Liver (tissue), 9 donors: ENCODE measurements around the gene ADAMTS2. TPM values are rescaled to one million over a fixed set of nuclear protein-coding genes. Genes with fewer than 3 reads are reported as not detected.

ENCODE experiments used
- DNase-seq: peaks from one replicate; pipeline ENCODE4 v3.0.0-alpha.2; 2017; ENCODE audit warnings: low spot score
- H3K27ac ChIP-seq, 2 donors: one replicate each; pipeline ENCODE4 v1.7.0; 2013; ENCODE audit warnings: inconsistent platforms in 2 of 2, low read length in 2 of 2, control low read depth in 1 of 2, low read depth in 1 of 2, mild to moderate bottlenecking in 1 of 2
- H3K27me3 ChIP-seq, 4 donors: one replicate each; pipeline versions ENCODE4 v1.6.1 to v1.7.0; 2013; ENCODE audit warnings: low read length in 3 of 4, inconsistent platforms in 1 of 4, mild to moderate bottlenecking in 1 of 4, moderate library complexity in 1 of 4; ENCODE audit not compliant: control insufficient read depth in 4 of 4, insufficient read depth in 4 of 4
- H3K36me3 ChIP-seq, 4 donors: one replicate each; pipeline versions ENCODE4 v1.6.1 to v1.7.0; 2013; ENCODE audit warnings: low read length in 3 of 4, mild to moderate bottlenecking in 3 of 4, low read depth in 1 of 4, moderate library complexity in 1 of 4; ENCODE audit not compliant: control insufficient read depth in 4 of 4, insufficient read depth in 3 of 4
- H3K4me1 ChIP-seq, 4 donors: one replicate each; pipeline versions ENCODE4 v1.6.1 to v1.7.0; 2013; ENCODE audit warnings: low read length in 3 of 4, mild to moderate bottlenecking in 3 of 4, moderate library complexity in 1 of 4; ENCODE audit not compliant: control insufficient read depth in 4 of 4, insufficient read depth in 4 of 4
- H3K4me3 ChIP-seq, 3 donors: one replicate each; pipeline versions ENCODE4 v1.6.1 to v1.7.0; 2013; ENCODE audit warnings: low read length in 3 of 3, control low read depth in 1 of 3, low read depth in 1 of 3, mild to moderate bottlenecking in 1 of 3
- H3K9ac ChIP-seq, 2 donors: one replicate each; pipeline ENCODE4 v1.7.0; 2013; ENCODE audit warnings: low read length in 2 of 2, mild to moderate bottlenecking in 2 of 2, moderate library complexity in 2 of 2, control low read depth in 1 of 2, low read depth in 1 of 2
- H3K9me3 ChIP-seq, 4 donors: one replicate each; pipeline versions ENCODE4 v1.6.1 to v1.7.0; 2013; ENCODE audit warnings: low read length in 3 of 4; ENCODE audit not compliant: control insufficient read depth in 4 of 4
- FOXA2 ChIP-seq: IDR thresholded peaks from 2 replicates; pipeline ENCODE4 v1.6.1; 2016; ENCODE audit warnings: antibody characterized with exemption
- GABPA ChIP-seq, 2 donors: IDR thresholded peaks in 1 of 2; conservative IDR thresholded peaks in 1 of 2; 2 replicates each; pipeline ENCODE4 v1.6.1; 2016; ENCODE audit warnings: antibody characterized with exemption in 2 of 2, mild to moderate bottlenecking in 1 of 2, moderate library complexity in 1 of 2
- HNF4G ChIP-seq: IDR thresholded peaks from 2 replicates; pipeline ENCODE4 v1.6.1; 2016; ENCODE audit warnings: antibody characterized with exemption
- JUND ChIP-seq, 2 donors: IDR thresholded peaks; 2 replicates each; pipeline ENCODE4 v1.6.1; 2016; ENCODE audit warnings: antibody characterized with exemption in 2 of 2
- MAX ChIP-seq: IDR thresholded peaks from 2 replicates; pipeline ENCODE4 v1.6.1; 2016; ENCODE audit warnings: antibody characterized with exemption
- RAD21 ChIP-seq, 2 donors: IDR thresholded peaks; 2 replicates each; pipeline ENCODE4 v1.6.1; 2016; ENCODE audit warnings: antibody characterized with exemption in 2 of 2, mild to moderate bottlenecking in 2 of 2
- REST ChIP-seq: IDR thresholded peaks from 2 replicates; pipeline ENCODE4 v1.6.1; 2016; ENCODE audit warnings: antibody characterized with exemption, mild to moderate bottlenecking
- RXRA ChIP-seq, 2 donors: IDR thresholded peaks; 2 replicates each; pipeline ENCODE4 v1.6.1; 2017 to 2018; ENCODE audit warnings: antibody characterized with exemption in 2 of 2, mild to moderate bottlenecking in 1 of 2
- SP1 ChIP-seq: IDR thresholded peaks from 2 replicates; pipeline ENCODE4 v1.6.1; 2018; ENCODE audit warnings: antibody characterized with exemption, mild to moderate bottlenecking
- TAF1 ChIP-seq: conservative IDR thresholded peaks from 2 replicates; pipeline ENCODE4 v1.6.1; 2016; ENCODE audit warnings: antibody characterized with exemption, mild to moderate bottlenecking
- YY1 ChIP-seq: IDR thresholded peaks from 2 replicates; pipeline ENCODE4 v1.6.1; 2016; ENCODE audit warnings: antibody characterized with exemption, mild to moderate bottlenecking
- ZBTB33 ChIP-seq: IDR thresholded peaks from 2 replicates; pipeline ENCODE4 v1.6.1; 2016; ENCODE audit warnings: antibody characterized with exemption
- WGBS: extraction: QIAGEN DNeasy Blood & Tissue Kit; methylation state at CpG from one replicate; pipeline ENCODE4 v1.1.7; 2013; 5-methylcytosine and 5-hydroxymethylcytosine counted together
- polyA plus RNA-seq, 2 donors: library from polyadenylated mRNA; stranded (reverse) in 1 of 2; unstranded in 1 of 2; fragments of 200-250 nt in 1 of 2; fragments of >200 nt in 1 of 2; fragmentation: Nextera tagmentation in 1 of 2; extraction: Ambion mirVana in 1 of 2; gene quantifications; one replicate each; pipeline versions ENCODE4 v1.2.1 to v1.2.3, GENCODE V29; 2013 to 2015
- total RNA-seq, 2 donors: library from RNA; depleted of rRNA; stranded (reverse); fragments of >200 nt; gene quantifications; one replicate each; pipeline ENCODE4 v1.2.3, GENCODE V29; 2014
- TF ChIP-seq, protein P1 (sequence below): fragments of 150-350 bp; IDR thresholded peaks from 2 replicates; pipeline ENCODE4 v1.5.1; 2017; ENCODE audit warnings: improper control_type of control experiment, low read depth, low read length; ENCODE audit not compliant: missing input control
- TF ChIP-seq, protein P2 (sequence below): IDR thresholded peaks from 2 replicates; pipeline ENCODE4 v1.6.1; 2016; ENCODE audit warnings: antibody characterized with exemption
- donor health status: healthy.
- donor health status: healthy.
- donor health status: healthy.
- donor health status: healthy.
- donor health status: healthy.

Gene ADAMTS2
- total and polyA plus RNA-seq, 4 donors = 2.7 to 24.3 (median 12.0) TPM

- H3K36me3 ChIP-seq = no peaks in the 10 kb centered on the region
- H3K4me1 ChIP-seq = no peaks in the 10 kb centered on the region
- H3K4me3 ChIP-seq = no peak overlapping the region
- H3K27me3 ChIP-seq = peaks cover 0 to 4% (median 0%) of the 10 kb centered on the region in 4 donors
- no peak overlapping the region for H3K27ac ChIP-seq
- WGBS = 87% methylated on average over 18 of the region's 18 CpGs
- H3K9ac ChIP-seq = no peak overlapping the region
- no peaks in the 10 kb centered on the region for H3K9me3 ChIP-seq
- no peak for TF ChIP-seq ZBTB33
- DNase-seq = no peak
Measured at GRCh38 chr5:179381691-179382090, 36.4 kb upstream of the ADAMTS2 start.

DNA sequence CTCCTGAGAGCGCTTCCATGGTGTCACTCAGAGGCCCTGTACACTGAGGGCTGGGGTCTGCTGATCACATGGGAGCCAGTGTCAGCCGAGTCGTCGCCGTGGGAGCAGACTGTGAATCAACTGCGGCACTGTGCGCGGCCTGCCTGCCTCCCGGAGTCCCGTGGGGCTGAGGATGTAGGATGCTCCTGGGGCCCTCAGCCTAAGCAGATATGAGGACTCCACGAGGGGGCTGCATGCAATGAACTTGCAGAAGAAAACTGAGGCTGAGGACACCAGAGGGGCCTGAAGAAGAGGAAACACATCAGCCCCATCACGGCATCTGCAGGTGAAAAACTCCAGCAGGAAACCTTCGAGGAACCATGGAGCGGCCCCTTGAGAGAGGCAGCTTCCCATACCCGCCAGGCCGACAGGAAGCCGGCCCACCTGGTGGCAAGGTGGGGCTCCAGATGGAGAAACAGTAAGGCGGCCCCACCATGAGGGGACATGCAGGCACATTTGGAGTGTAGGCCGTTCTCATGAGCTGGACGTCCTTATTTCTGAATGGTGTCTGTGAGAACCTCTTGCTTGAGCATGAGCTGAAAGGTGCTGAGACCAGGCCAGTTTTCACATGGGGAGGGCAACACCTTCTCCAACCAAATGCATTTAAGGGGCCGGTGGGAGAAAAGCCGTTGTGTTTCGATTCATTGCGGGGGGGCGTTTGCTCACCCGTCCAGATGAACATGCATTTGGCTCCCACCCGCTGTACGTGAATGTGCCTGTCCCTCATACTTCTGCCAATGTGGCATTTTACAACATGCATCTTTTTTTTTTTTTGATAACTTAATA is 35.2 kb upstream of the ADAMTS2 start:
- peak; percentile 22 for DNase-seq

More for the DNA sequence above, 35.2 kb upstream of the ADAMTS2 start:
- H3K36me3 ChIP-seq = no peaks in the 10 kb centered on the region
- H3K27ac ChIP-seq = no peak overlapping the region
- H3K4me1 ChIP-seq = no peaks in the 10 kb centered on the region
- H3K27me3 ChIP-seq = no peaks in the 10 kb centered on the region
- TF ChIP-seq JUND (IDR thresholded peaks at IDR 0.05) (no peak), FOXA2 (no peak), GABPA (IDR thresholded peaks at IDR 0.05 in 1 of 2, conservative IDR thresholded peaks at IDR 0.05 in 1 of 2) (no peak), RAD21 (IDR thresholded peaks at IDR 0.05) (no peak), TAF1 (no peak), HNF4G (no peak), YY1 (no peak), REST (no peak), ZBTB33 (no peak), RXRA (IDR thresholded peaks at IDR 0.05) (no peak), MAX (no peak), SP1 (no peak)
- TF ChIP-seq, protein P1, sequence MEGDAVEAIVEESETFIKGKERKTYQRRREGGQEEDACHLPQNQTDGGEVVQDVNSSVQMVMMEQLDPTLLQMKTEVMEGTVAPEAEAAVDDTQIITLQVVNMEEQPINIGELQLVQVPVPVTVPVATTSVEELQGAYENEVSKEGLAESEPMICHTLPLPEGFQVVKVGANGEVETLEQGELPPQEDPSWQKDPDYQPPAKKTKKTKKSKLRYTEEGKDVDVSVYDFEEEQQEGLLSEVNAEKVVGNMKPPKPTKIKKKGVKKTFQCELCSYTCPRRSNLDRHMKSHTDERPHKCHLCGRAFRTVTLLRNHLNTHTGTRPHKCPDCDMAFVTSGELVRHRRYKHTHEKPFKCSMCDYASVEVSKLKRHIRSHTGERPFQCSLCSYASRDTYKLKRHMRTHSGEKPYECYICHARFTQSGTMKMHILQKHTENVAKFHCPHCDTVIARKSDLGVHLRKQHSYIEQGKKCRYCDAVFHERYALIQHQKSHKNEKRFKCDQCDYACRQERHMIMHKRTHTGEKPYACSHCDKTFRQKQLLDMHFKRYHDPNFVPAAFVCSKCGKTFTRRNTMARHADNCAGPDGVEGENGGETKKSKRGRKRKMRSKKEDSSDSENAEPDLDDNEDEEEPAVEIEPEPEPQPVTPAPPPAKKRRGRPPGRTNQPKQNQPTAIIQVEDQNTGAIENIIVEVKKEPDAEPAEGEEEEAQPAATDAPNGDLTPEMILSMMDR = no peak
- TF ChIP-seq, protein P2, sequence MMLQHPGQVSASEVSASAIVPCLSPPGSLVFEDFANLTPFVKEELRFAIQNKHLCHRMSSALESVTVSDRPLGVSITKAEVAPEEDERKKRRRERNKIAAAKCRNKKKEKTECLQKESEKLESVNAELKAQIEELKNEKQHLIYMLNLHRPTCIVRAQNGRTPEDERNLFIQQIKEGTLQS = no peak
- H3K4me3 ChIP-seq = no peak overlapping the region
- H3K9me3 ChIP-seq = no peaks in the 10 kb centered on the region
- no peak overlapping the region for H3K9ac ChIP-seq
- WGBS = 89% methylated on average over 28 of the region's 28 CpGs
